Measurements from ENCODE around the gene ISOC1.

ISOC1 gene

DNA sequence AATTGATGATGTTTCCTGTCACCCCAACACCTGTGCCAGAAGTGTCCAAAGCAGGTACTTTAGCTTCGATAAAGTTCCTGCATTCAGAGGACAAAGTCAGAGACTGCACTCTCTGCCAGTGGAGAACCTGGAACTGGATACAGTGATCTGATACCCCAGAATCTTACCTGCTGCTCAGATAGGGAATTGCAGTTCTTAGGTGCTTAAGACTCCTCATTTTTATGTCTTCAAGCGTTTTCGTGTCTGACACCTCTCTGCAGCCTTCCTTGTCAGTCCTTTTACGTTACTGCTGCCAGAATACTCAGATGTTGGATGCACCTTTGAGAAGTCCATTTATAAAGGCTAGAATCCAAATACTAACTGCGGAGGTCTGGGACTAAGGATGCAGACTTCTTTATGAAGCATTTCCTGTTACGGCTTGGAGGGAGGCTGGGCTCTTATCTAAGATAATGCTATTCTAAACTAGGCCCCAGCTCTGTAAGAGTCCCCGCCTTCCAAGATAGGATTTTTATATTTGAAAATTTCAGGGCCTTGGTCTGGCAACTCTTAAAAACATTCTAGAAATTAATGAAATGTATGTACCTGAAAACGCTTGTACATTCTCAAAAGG, 1.9 kb downstream of the ISOC1 start:
- no peak for FAIRE-seq
- TF ChIP-seq POLR2AphosphoS5 (IDR thresholded peaks at IDR 0.05; ENCODE audit: low read depth, low read length) (no peak), POLR2A (IDR thresholded peaks at IDR 0.05; ENCODE audit: low read depth, low read length) (no peak), TAF1 (IDR thresholded peaks at IDR 0.05; ENCODE audit: borderline replicate concordance, low read depth, low read length) (no peak)
- no peak for DNase-seq (ENCODE audit: insufficient read length)

DNA sequence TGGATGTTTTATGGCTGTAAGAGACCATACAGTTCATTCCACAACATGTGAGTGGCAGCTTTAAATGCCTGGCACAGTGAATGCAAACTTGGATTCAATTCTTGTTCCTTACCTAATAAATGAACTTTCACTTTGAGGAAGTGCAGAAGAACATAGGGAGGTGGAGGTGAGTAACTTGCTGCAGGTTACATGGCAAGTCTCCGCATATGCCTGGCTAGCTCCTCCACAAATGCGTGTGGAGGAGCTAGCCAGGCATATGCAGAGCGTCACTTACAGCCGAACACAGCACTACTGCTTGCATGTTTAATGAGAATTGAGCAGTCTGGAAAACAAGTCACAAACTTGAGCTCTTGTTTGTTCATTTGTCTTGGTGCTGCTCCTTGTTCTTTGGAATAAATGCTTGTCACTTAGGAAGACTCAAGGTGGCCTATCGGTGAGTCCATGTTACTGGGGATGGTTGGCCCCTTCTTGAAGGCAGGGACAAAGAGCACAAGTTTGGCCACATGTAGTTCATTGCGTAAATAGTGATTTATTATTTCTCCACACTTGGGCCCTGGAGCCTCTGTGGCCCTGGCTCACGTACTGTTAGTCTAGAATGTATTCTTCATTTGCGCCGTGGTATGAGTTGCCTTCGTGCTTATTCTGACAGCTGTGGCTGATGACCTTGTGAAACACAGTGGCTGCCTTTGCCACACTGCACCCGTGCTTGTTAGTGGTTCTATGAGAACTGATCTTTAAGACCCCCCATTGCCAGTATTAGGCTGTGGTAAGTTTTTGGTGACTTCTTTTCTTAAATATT, 3.1 kb downstream of the ISOC1 start:
- FAIRE-seq: no peak
- no peak for TF ChIP-seq TAF1 (IDR thresholded peaks at IDR 0.05; ENCODE audit: borderline replicate concordance, low read depth, low read length)
- no peak for TF ChIP-seq POLR2AphosphoS5 (IDR thresholded peaks at IDR 0.05; ENCODE audit: low read depth, low read length)
- TF ChIP-seq POLR2A (IDR thresholded peaks at IDR 0.05; ENCODE audit: low read depth, low read length): no peak
- no peak for DNase-seq (ENCODE audit: insufficient read length)

DNA sequence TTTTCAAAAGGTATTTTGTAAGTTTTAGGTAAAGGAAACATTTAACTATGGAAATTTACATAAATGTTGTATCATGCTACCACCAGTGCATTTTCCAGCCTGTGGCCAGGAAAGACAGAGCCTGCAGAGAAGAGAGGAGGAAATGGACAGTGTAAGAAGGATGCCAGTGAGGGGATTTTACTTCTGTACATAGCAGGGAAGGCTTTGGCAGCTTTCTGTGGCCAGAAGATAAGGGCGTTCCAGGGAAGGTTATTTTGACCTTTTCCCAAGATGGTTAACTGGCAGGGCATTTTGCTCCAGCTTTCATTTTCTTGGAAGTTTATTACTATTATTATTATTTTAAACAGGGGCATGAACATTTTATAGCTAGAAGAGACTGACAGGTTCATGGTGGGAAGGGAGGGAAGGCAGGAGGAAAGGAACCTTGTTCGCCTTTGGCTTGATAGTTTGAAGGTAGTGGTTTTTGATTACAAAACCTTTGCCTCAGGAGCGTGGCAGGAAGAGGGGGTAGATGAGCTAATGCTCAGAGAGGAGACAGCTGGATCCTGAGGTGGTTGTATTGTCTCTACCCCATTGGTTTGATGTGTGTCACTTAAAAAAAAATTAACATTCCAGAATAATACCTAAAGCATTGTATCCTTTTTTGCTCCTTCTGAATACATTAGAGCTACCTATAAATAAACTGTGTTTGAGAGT, 4.1 kb downstream of the ISOC1 start:
- DNase-seq (ENCODE audit: insufficient read length) (no peak), FAIRE-seq (no peak)
- TF ChIP-seq TAF1 (IDR thresholded peaks at IDR 0.05; ENCODE audit: borderline replicate concordance, low read depth, low read length) (no peak), POLR2AphosphoS5 (IDR thresholded peaks at IDR 0.05; ENCODE audit: low read depth, low read length) (no peak), POLR2A (IDR thresholded peaks at IDR 0.05; ENCODE audit: low read depth, low read length) (no peak)

GRCh38 chr5:129099184-129099569, 4.6 kb downstream of the ISOC1 start:
- DNase-seq (ENCODE audit: insufficient read length) (no peak), FAIRE-seq (no peak)
- TF ChIP-seq POLR2A (IDR thresholded peaks at IDR 0.05; ENCODE audit: low read depth, low read length): no peak
- TF ChIP-seq TAF1 (IDR thresholded peaks at IDR 0.05; ENCODE audit: borderline replicate concordance, low read depth, low read length): no peak
- no peak for TF ChIP-seq POLR2AphosphoS5 (IDR thresholded peaks at IDR 0.05; ENCODE audit: low read depth, low read length)

- TF ChIP-seq TAF1 (IDR thresholded peaks at IDR 0.05; ENCODE audit: borderline replicate concordance, low read depth, low read length) (no peak), POLR2A (IDR thresholded peaks at IDR 0.05; ENCODE audit: low read depth, low read length) (no peak), POLR2AphosphoS5 (IDR thresholded peaks at IDR 0.05; ENCODE audit: low read depth, low read length) (no peak)
- FAIRE-seq (no peak), DNase-seq (ENCODE audit: insufficient read length) (no peak)
Measured at GRCh38 chr5:129101794-129102193, 7.2 kb downstream of the ISOC1 start.

GRCh38 chr5:129103397-129103796, 8.8 kb downstream of the ISOC1 start:
- FAIRE-seq (no peak), DNase-seq (ENCODE audit: insufficient read length) (no peak)
- TF ChIP-seq POLR2AphosphoS5 (IDR thresholded peaks at IDR 0.05; ENCODE audit: low read depth, low read length): no peak
- TF ChIP-seq POLR2A (IDR thresholded peaks at IDR 0.05; ENCODE audit: low read depth, low read length): no peak
- TF ChIP-seq TAF1 (IDR thresholded peaks at IDR 0.05; ENCODE audit: borderline replicate concordance, low read depth, low read length): no peak

- FAIRE-seq: peak; percentile 17
- TF ChIP-seq TAF1 (IDR thresholded peaks at IDR 0.05; ENCODE audit: borderline replicate concordance, low read depth, low read length) (no peak), POLR2AphosphoS5 (IDR thresholded peaks at IDR 0.05; ENCODE audit: low read depth, low read length) (no peak), POLR2A (IDR thresholded peaks at IDR 0.05; ENCODE audit: low read depth, low read length) (no peak)
Measured at GRCh38 chr5:129104915-129105455, 10.4 kb downstream of the ISOC1 start.

DNA sequence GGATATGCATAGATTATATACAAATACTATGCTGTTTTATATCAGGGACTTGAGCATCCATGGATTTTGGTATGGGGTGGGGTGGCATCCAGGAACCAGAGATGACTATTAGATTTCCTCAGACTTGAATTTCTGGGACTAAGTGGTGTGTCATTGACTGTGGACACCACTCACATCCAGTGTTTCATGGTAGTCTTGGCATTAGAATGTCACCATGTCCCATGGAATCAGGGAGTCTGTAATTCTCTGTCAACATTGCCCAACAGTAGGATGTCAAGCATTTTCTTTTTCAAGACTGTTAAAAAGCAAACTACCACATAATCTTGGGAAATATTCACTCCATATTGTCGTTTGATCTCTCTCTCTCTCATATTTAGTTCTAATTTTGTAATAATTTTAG, 13.1 kb downstream of the ISOC1 start:
- FAIRE-seq (no peak), DNase-seq (ENCODE audit: insufficient read length) (no peak)
- TF ChIP-seq TAF1 (IDR thresholded peaks at IDR 0.05; ENCODE audit: borderline replicate concordance, low read depth, low read length) (no peak), POLR2AphosphoS5 (IDR thresholded peaks at IDR 0.05; ENCODE audit: low read depth, low read length) (no peak), POLR2A (IDR thresholded peaks at IDR 0.05; ENCODE audit: low read depth, low read length) (no peak)

More at GRCh38 chr5:129104915-129105455, 10.4 kb downstream of the ISOC1 start:
- DNase-seq (ENCODE audit: insufficient read length): no peak

DNA sequence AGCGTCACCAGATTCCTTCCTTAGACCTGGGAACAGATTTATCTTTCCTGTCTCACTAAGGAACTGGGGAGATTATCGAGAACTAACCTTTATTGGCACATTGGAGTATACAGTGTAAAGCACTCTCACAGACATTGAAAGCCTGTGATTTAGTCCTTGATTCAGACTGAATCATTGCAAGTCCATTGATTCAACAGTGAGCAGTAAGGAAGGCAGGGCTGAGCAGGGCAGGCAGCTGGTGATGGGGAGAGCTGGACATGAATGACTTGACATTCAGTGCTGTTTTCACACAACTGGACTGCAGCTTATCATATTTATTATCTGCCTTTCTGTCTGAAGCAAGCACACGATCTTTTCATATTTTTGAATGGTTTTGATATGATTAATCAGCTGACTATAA, 16.2 kb downstream of the ISOC1 start:
- FAIRE-seq (peak; percentile 46), DNase-seq (ENCODE audit: insufficient read length) (no peak)
- TF ChIP-seq TAF1 (IDR thresholded peaks at IDR 0.05; ENCODE audit: borderline replicate concordance, low read depth, low read length) (no peak), POLR2A (IDR thresholded peaks at IDR 0.05; ENCODE audit: low read depth, low read length) (no peak), POLR2AphosphoS5 (IDR thresholded peaks at IDR 0.05; ENCODE audit: low read depth, low read length) (no peak)

DNA sequence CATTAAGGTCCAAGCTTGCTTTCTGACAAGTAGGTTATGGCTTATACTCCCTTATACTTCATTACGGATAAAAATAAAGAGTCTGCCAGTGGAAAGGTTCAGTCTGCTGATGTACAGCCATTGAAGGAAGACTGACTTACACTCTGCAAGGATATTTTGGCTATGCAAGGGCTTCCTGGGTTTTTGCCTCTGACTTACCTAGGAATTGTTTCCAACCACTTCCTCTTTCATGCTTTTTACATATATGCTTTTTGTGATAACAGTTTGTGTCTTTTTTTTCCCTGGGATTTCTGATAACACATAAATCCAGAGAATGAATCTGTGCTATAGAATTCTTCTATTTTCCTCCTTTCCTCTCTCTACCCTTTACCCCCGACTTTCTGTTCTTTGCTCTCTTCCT, 16.8 kb downstream of the ISOC1 start:
- DNase-seq (ENCODE audit: insufficient read length) (no peak), FAIRE-seq (no peak)
- TF ChIP-seq TAF1 (IDR thresholded peaks at IDR 0.05; ENCODE audit: borderline replicate concordance, low read depth, low read length) (no peak), POLR2A (IDR thresholded peaks at IDR 0.05; ENCODE audit: low read depth, low read length) (no peak), POLR2AphosphoS5 (IDR thresholded peaks at IDR 0.05; ENCODE audit: low read depth, low read length) (no peak)

GRCh38 chr5:129112295-129112694, 17.7 kb downstream of the ISOC1 start:
- no peak for TF ChIP-seq POLR2A (IDR thresholded peaks at IDR 0.05; ENCODE audit: low read depth, low read length)
- no peak for TF ChIP-seq TAF1 (IDR thresholded peaks at IDR 0.05; ENCODE audit: borderline replicate concordance, low read depth, low read length)
- no peak for TF ChIP-seq POLR2AphosphoS5 (IDR thresholded peaks at IDR 0.05; ENCODE audit: low read depth, low read length)
- no peak for FAIRE-seq
- no peak for DNase-seq (ENCODE audit: insufficient read length)
